Mammary epithelial cell (primary cell): ENCODE data around the gene PSMD2.

ENCODE experiments used
- EZH2 ChIP-seq: IDR thresholded peaks from 2 replicates; pipeline ENCODE4 v1.6.1; 2012; ENCODE audit warnings: low read length, inconsistent platforms, borderline replicate concordance
- TF ChIP-seq, protein P1 (sequence below), 2 donors: IDR thresholded peaks in 1 of 2; conservative IDR thresholded peaks in 1 of 2; 2 replicates each; pipeline ENCODE4 v1.5.1; 2011 to 2012; ENCODE audit warnings: inconsistent platforms in 2 of 2, low read length in 2 of 2, mild to moderate bottlenecking in 2 of 2, control low read depth in 1 of 2, low read depth in 1 of 2; ENCODE audit not compliant: insufficient read depth in 1 of 2; ENCODE audit errors: extremely low read depth in 1 of 2

DNA sequence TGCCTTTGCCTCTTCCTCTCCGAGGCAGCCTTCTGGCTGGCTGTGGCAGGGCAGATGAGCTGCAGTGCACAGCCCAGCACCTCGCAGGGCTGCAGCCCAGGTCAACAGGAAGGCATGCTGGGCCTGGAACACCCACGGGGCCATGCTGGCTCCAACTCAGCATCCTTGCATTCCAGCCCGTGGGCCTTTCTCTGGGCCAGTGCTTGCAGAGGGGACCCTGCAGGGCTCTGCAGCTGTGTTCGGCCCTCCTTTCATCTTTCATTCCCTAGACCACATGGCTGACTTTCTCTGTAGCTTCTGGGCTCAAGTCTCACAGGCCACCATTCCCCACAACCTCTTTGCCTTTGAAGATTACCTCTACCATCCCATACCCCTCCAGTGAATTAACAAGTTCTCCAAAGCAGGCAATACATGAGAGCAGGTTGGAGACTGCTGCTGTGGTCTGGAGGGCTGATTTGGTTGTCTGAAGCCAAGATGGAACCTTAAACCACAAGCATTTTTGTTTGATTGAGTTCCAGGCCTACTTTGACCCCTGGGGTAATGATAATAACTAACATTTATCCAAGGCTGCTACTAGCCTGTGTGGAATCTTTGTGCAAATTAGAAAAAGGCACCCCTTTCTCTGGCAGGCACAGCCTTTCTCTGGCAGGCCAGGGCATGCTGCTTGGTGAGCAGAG is 44.3 kb downstream of the PSMD2 start:
- TF ChIP-seq, protein P1, sequence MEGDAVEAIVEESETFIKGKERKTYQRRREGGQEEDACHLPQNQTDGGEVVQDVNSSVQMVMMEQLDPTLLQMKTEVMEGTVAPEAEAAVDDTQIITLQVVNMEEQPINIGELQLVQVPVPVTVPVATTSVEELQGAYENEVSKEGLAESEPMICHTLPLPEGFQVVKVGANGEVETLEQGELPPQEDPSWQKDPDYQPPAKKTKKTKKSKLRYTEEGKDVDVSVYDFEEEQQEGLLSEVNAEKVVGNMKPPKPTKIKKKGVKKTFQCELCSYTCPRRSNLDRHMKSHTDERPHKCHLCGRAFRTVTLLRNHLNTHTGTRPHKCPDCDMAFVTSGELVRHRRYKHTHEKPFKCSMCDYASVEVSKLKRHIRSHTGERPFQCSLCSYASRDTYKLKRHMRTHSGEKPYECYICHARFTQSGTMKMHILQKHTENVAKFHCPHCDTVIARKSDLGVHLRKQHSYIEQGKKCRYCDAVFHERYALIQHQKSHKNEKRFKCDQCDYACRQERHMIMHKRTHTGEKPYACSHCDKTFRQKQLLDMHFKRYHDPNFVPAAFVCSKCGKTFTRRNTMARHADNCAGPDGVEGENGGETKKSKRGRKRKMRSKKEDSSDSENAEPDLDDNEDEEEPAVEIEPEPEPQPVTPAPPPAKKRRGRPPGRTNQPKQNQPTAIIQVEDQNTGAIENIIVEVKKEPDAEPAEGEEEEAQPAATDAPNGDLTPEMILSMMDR (conservative IDR thresholded peaks at IDR 0.05 in 1 of 2, IDR thresholded peaks at IDR 0.05 in 1 of 2; ENCODE audit: extremely low read depth in 1 of 2, insufficient read depth in 1 of 2, low read depth in 1 of 2, low read length in 2 of 2) = no peak
- no peak for TF ChIP-seq EZH2
